SK-N-SH (cell line): Measurements from ENCODE around the gene GRIK5.
"Not testable (repeated sequence)": the region's sequence is repeated elsewhere in the genome, so short reads cannot be mapped to it uniquely, and the experiment has no call there.

ENCODE experiments used
- TF ChIP-seq, protein P1 (sequence below): fragments of 200-600 bp; sonication (generic); IDR thresholded peaks from 2 replicates; pipeline ENCODE4 v1.6.1; 2017; ENCODE audit warnings: antibody characterized with exemption, mild to moderate bottlenecking, moderate library complexity
- TF ChIP-seq, protein P2 (sequence below): IDR thresholded peaks from 2 replicates; pipeline ENCODE4 v1.4.0; 2012; ENCODE audit warnings: low read depth
- TF ChIP-seq, protein P3 (sequence below): fragments of 150-350 bp; IDR thresholded peaks from 2 replicates; pipeline ENCODE4 v1.6.1; 2016; ENCODE audit warnings: mild to moderate bottlenecking, low read depth, low read length

DNA sequence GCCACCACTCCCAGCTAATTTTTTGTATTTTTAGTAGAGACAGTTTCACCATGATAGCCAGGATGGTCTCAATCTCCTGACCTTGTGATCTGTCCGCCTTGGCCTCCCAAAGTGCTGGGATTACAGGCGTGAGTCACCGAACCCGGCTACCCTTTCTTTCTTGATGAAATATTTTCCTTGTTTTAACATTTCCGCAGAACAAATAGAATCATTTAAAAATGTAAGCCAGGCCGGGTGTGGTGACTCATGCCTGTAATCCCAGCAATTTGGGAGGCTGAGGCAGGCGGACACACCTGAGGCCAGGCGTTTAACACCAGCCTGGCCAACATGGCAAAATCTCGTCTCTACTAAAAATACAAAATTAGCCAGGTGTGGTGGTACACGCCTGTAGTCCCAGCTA lies 30.2 kb upstream of the GRIK5 start:
- TF ChIP-seq, protein P1, sequence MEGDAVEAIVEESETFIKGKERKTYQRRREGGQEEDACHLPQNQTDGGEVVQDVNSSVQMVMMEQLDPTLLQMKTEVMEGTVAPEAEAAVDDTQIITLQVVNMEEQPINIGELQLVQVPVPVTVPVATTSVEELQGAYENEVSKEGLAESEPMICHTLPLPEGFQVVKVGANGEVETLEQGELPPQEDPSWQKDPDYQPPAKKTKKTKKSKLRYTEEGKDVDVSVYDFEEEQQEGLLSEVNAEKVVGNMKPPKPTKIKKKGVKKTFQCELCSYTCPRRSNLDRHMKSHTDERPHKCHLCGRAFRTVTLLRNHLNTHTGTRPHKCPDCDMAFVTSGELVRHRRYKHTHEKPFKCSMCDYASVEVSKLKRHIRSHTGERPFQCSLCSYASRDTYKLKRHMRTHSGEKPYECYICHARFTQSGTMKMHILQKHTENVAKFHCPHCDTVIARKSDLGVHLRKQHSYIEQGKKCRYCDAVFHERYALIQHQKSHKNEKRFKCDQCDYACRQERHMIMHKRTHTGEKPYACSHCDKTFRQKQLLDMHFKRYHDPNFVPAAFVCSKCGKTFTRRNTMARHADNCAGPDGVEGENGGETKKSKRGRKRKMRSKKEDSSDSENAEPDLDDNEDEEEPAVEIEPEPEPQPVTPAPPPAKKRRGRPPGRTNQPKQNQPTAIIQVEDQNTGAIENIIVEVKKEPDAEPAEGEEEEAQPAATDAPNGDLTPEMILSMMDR = not testable (repeated sequence)
- TF ChIP-seq, protein P2, sequence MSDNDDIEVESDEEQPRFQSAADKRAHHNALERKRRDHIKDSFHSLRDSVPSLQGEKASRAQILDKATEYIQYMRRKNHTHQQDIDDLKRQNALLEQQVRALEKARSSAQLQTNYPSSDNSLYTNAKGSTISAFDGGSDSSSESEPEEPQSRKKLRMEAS = not testable (repeated sequence)
- TF ChIP-seq, protein P3, sequence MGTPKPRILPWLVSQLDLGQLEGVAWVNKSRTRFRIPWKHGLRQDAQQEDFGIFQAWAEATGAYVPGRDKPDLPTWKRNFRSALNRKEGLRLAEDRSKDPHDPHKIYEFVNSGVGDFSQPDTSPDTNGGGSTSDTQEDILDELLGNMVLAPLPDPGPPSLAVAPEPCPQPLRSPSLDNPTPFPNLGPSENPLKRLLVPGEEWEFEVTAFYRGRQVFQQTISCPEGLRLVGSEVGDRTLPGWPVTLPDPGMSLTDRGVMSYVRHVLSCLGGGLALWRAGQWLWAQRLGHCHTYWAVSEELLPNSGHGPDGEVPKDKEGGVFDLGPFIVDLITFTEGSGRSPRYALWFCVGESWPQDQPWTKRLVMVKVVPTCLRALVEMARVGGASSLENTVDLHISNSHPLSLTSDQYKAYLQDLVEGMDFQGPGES = not testable (repeated sequence)
